Measurements from ENCODE around the gene HOTAIR.

The HOTAIR gene

GRCh38 chr12:53956914-53957536 lies 17.7 kb downstream of the HOTAIR start:
- DNase-seq, result no peak
- H3K9me3 ChIP-seq (ENCODE audit: severe bottlenecking), result no peaks in the 10 kb centered on the region
- no peak overlapping the region for H3K27ac ChIP-seq
- TF ChIP-seq, protein P1, sequence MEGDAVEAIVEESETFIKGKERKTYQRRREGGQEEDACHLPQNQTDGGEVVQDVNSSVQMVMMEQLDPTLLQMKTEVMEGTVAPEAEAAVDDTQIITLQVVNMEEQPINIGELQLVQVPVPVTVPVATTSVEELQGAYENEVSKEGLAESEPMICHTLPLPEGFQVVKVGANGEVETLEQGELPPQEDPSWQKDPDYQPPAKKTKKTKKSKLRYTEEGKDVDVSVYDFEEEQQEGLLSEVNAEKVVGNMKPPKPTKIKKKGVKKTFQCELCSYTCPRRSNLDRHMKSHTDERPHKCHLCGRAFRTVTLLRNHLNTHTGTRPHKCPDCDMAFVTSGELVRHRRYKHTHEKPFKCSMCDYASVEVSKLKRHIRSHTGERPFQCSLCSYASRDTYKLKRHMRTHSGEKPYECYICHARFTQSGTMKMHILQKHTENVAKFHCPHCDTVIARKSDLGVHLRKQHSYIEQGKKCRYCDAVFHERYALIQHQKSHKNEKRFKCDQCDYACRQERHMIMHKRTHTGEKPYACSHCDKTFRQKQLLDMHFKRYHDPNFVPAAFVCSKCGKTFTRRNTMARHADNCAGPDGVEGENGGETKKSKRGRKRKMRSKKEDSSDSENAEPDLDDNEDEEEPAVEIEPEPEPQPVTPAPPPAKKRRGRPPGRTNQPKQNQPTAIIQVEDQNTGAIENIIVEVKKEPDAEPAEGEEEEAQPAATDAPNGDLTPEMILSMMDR (IDR thresholded peaks at IDR 0.05; ENCODE audit: low read depth, low read length), result no peak
- no peak overlapping the region for H3K4me3 ChIP-seq (ENCODE audit: low read depth, low read length)
- no peaks in the 10 kb centered on the region for H3K36me3 ChIP-seq
- H3K27me3 ChIP-seq (ENCODE audit: insufficient read depth, low read depth, severe bottlenecking), result peaks cover 49% of the 10 kb centered on the region

DNA sequence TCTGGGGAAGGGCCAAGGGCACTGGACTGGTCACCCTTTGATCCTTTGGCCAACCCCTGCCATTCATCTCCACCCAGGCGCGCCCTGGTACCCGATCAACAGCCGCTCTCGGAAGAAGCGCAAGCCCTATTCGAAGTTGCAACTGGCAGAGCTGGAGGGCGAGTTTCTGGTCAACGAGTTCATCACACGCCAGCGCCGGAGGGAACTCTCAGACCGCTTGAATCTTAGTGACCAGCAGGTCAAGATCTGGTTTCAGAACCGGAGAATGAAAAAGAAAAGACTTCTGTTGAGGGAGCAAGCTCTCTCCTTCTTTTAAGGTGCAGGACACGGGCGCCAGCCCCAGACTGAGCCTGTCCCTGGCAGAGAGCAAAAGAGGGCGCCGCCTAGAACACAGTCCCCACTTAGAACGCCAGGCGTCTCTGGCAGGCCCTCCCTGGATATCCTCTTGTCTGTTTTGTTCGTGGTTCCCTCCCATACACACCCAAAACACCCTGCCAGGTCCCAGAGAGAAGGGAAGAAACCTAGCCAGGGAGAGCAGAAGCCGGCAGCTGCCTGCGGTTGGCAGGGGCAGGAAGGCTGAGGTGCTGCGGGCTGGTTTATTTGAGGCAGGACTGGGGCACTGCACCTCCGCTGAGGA lies 18.4 kb downstream of the HOTAIR start:
- no peak for DNase-seq
- Histone ChIP-seq H3K27ac (no peak overlapping the region), H3K4me3 (ENCODE audit: low read depth, low read length) (no peak overlapping the region), H3K27me3 (ENCODE audit: insufficient read depth, low read depth, severe bottlenecking) (peaks cover 55% of the 10 kb centered on the region), H3K36me3 (no peaks in the 10 kb centered on the region), H3K9me3 (ENCODE audit: severe bottlenecking) (no peaks in the 10 kb centered on the region)
- TF ChIP-seq, protein P1 (IDR thresholded peaks at IDR 0.05; ENCODE audit: low read depth, low read length), result no peak

- Histone ChIP-seq H3K27me3 (ENCODE audit: insufficient read depth, low read depth, severe bottlenecking) (peaks cover 61% of the 10 kb centered on the region), H3K9me3 (ENCODE audit: severe bottlenecking) (no peaks in the 10 kb centered on the region), H3K36me3 (no peaks in the 10 kb centered on the region), H3K4me3 (ENCODE audit: low read depth, low read length) (no peak overlapping the region; the same call in 1 of the 2 replicates), H3K27ac (no peak overlapping the region)
- TF ChIP-seq, protein P1 (IDR thresholded peaks at IDR 0.05; ENCODE audit: low read depth, low read length), result no peak
- DNase-seq, result no peak
These were observed 18.9 kb downstream of the HOTAIR start for GRCh38 chr12:53955776-53956250.

GRCh38 chr12:53955036-53955775 lies 19.5 kb downstream of the HOTAIR start:
- no peak for DNase-seq
- no peaks in the 10 kb centered on the region for H3K36me3 ChIP-seq
- peaks cover 67% of the 10 kb centered on the region for H3K27me3 ChIP-seq (ENCODE audit: insufficient read depth, low read depth, severe bottlenecking)
- peak overlapping the region; percentile 50 for H3K4me3 ChIP-seq (ENCODE audit: low read depth, low read length)
- TF ChIP-seq, protein P1 (IDR thresholded peaks at IDR 0.05; ENCODE audit: low read depth, low read length), result no peak
- H3K27ac ChIP-seq, result no peak overlapping the region
- H3K9me3 ChIP-seq (ENCODE audit: severe bottlenecking), result no peaks in the 10 kb centered on the region

DNA sequence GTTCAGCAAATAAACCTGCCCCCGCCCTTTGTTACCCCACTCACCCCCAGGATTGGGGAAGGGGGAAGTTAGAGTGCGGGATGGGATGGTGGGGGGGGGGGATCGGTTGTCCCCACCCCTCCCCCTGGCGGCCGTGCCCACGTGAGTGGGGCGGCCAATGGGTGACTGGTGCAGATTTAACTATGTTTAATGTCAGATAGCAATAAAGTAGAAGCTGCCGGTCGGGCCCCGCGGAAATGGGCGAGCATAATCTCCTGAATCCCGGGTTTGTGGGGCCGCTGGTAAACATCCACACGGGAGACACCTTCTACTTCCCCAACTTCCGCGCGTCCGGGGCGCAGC lies 20.1 kb downstream of the HOTAIR start, which contains the start of gene HOXC12:
Gene HOXC12, plus strand, starts transcription at position 210 of the 342 bp plus-strand sequence. Its CDS starts 27 bp downstream, at position 237.
- no peak within 1 kb of the TSS for H3K27ac ChIP-seq
- H3K36me3 ChIP-seq, result no peaks in the 10 kb centered on the region
- DNase-seq, result no peak
- H3K9me3 ChIP-seq (ENCODE audit: severe bottlenecking), result no peaks in the 10 kb centered on the region
- peak within 1 kb of the TSS; percentile 50 for H3K4me3 ChIP-seq (ENCODE audit: low read depth, low read length)
- TF ChIP-seq, protein P1 (IDR thresholded peaks at IDR 0.05; ENCODE audit: low read depth, low read length), result no peak
- peaks cover 72% of the 10 kb centered on the region for H3K27me3 ChIP-seq (ENCODE audit: insufficient read depth, low read depth, severe bottlenecking)
